ENCODE data around the gene MBTD1. TPM values are rescaled to one million over a fixed set of nuclear protein-coding genes. Genes with fewer than 3 reads are reported as not detected.

Gene MBTD1
- total and polyA plus RNA-seq, 9 donors, result 10.4 to 28.4 (median 16.4) TPM

DNA sequence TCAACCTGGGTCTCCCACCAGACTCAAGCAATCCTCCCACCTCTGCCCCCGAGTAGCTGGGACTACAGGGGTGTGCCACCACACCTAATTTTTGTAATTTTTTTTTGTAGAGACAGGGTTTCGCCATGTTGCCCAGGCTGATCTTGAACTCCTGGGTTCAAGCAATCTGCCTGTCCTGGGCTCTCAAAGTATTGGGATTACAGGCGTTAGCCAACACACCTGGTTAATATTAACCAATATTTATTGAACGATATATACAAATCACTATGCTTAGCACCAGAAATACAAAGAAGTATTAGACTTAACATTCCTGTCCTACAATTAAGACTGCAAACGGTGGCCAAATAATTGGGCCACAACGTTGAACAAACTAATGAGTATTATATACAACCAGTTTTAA, 4.2 kb downstream of the MBTD1 start:
- Histone ChIP-seq H3K9me3 (no peaks in the 10 kb centered on the region), H3K4me1 (ENCODE audit: insufficient read depth) (peaks cover 4% of the 10 kb centered on the region), H3K27ac (no peak overlapping the region), H3K27me3 (no peaks in the 10 kb centered on the region), H3K4me3 (no peak overlapping the region), H3K36me3 (no peaks in the 10 kb centered on the region)
- TF ChIP-seq EP300 (IDR thresholded peaks at IDR 0.05) (no peak), POLR2A (IDR thresholded peaks at IDR 0.05) (no peak)
- TF ChIP-seq, protein P1, sequence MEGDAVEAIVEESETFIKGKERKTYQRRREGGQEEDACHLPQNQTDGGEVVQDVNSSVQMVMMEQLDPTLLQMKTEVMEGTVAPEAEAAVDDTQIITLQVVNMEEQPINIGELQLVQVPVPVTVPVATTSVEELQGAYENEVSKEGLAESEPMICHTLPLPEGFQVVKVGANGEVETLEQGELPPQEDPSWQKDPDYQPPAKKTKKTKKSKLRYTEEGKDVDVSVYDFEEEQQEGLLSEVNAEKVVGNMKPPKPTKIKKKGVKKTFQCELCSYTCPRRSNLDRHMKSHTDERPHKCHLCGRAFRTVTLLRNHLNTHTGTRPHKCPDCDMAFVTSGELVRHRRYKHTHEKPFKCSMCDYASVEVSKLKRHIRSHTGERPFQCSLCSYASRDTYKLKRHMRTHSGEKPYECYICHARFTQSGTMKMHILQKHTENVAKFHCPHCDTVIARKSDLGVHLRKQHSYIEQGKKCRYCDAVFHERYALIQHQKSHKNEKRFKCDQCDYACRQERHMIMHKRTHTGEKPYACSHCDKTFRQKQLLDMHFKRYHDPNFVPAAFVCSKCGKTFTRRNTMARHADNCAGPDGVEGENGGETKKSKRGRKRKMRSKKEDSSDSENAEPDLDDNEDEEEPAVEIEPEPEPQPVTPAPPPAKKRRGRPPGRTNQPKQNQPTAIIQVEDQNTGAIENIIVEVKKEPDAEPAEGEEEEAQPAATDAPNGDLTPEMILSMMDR (IDR thresholded peaks at IDR 0.05), result no peak
- no peak for DNase-seq
- 84 to 89% (median 87%) methylated on average over 6 of the region's 6 CpGs for WGBS, 3 donors
- intact Hi-C loops (cut with DNase I), result no loop called here

DNA sequence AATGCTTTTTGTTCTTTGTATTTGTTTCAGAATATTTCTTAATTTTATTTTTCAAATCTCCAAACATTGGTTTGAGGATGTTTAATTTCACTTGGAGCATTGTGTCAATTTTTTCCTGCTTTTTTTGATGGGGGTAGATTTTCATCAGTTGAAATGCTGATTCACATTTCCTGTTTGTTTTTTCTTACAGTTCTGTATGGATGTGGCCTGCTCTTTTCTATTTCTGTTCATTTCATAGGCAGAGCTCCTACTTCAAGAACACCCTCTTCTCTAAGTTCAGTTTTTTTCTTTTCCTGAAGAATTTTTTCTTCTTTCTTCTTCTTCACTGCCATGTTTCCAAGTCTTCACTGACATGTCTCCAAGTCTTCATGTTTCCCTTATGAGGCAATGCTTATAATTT, 8.8 kb downstream of the MBTD1 start:
- Histone ChIP-seq H3K4me1 (ENCODE audit: insufficient read depth) (peaks cover 2% of the 10 kb centered on the region), H3K27me3 (no peaks in the 10 kb centered on the region), H3K4me3 (no peak overlapping the region), H3K36me3 (no peaks in the 10 kb centered on the region), H3K27ac (no peak overlapping the region), H3K9me3 (no peaks in the 10 kb centered on the region)
- TF ChIP-seq, protein P1 (IDR thresholded peaks at IDR 0.05), result no peak
- TF ChIP-seq EP300 (IDR thresholded peaks at IDR 0.05), result no peak
- intact Hi-C loops (cut with DNase I), result no loop called here
- no peak for DNase-seq

DNA sequence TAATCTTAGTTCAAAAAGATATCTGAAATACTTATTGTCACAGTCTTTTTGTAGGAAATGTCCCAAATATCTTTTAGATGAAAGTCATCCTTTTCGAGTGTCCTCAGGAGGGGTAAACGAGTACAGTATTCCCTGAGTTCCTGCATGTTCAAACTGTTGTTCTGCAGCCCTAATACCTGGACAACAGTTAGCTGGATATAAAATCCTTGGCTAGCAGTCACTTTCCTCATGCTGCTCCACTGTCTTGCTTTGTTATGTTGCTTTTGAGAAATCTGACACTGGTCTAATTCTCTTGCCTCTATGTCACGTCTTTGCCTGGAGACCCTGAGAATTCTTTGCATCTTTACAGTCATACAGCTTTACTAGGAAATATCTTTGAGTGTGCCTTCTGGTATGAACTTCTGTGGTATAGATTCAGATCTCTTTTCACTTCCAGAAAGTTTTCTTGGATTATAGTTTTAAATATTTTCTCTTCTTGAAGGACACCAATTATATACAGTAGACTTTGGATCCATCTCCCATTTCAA, 9.5 kb downstream of the MBTD1 start:
- Histone ChIP-seq H3K4me3 (no peak overlapping the region), H3K27ac (no peak overlapping the region), H3K27me3 (no peaks in the 10 kb centered on the region), H3K36me3 (no peaks in the 10 kb centered on the region), H3K9me3 (no peaks in the 10 kb centered on the region), H3K4me1 (ENCODE audit: insufficient read depth) (no peaks in the 10 kb centered on the region)
- 96% methylated on average over 3 of the region's 3 CpGs for WGBS, 3 donors
- no peak for DNase-seq
- intact Hi-C loops (cut with DNase I), result no loop called here
- TF ChIP-seq POLR2A (IDR thresholded peaks at IDR 0.05), result no peak
- no peak for TF ChIP-seq EP300 (IDR thresholded peaks at IDR 0.05)
- TF ChIP-seq, protein P1 (IDR thresholded peaks at IDR 0.05), result no peak

DNA sequence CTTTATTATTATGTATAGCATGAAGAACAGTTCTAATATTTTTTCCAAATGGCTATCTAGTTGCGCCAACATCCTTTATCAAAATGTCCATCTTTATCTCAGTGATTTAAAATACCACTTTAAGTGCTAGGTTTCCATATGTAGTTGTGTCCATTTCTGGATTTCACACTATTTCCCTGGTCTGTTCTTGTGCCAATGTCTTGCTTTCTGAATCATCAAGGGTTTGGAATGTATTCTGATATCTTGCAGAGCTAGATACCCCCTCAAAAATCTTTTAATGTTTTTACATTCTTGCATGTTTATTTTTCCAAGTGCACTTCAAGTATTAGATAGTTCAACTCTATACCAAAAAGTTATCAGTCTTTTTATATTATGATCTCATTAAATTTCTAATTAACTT, 14.3 kb downstream of the MBTD1 start:
- no peak for TF ChIP-seq EP300 (IDR thresholded peaks at IDR 0.05)
- no peak for TF ChIP-seq POLR2A (IDR thresholded peaks at IDR 0.05)
- TF ChIP-seq, protein P1 (IDR thresholded peaks at IDR 0.05), result no peak
- Histone ChIP-seq H3K27ac (no peak overlapping the region), H3K9me3 (no peaks in the 10 kb centered on the region), H3K4me3 (no peak overlapping the region), H3K36me3 (no peaks in the 10 kb centered on the region), H3K4me1 (ENCODE audit: insufficient read depth) (no peaks in the 10 kb centered on the region), H3K27me3 (no peaks in the 10 kb centered on the region)
- 81 to 88% (median 87%) methylated on average over 1 of the region's 1 CpG for WGBS, 3 donors
- DNase-seq, result no peak
- intact Hi-C loops (cut with DNase I), result loop anchor here in 1 of 4 donors (10.0 kb wide), 1 partner anchor 61 kb away; no protein-coding TSS in a partner anchor
